CD4-positive, alpha-beta T cell treated with Interleukin-4 for 1 hour (primary cell): Measurements from ENCODE around the gene CACNA2D2.

Experiments used
- DNase-seq, 2 donors: peaks; one replicate each; pipeline ENCODE4 v3.0.0-alpha.2; 2020 to 2022

Gene CACNA2D2

GRCh38 chr3:50419595-50420370 is 83.7 kb downstream of the CACNA2D2 start:
- no peak for DNase-seq

- no peak for DNase-seq
Observed at GRCh38 chr3:50418850-50419249, 84.6 kb downstream of the CACNA2D2 start.

GRCh38 chr3:50417637-50418033 is 85.8 kb downstream of the CACNA2D2 start:
- DNase-seq, result no peak

- no peak for DNase-seq
Observed at GRCh38 chr3:50416736-50417636, 86.4 kb downstream of the CACNA2D2 start.

GRCh38 chr3:50415816-50416215 is 87.6 kb downstream of the CACNA2D2 start:
- DNase-seq, result no peak

GRCh38 chr3:50415061-50415460 is 88.4 kb downstream of the CACNA2D2 start:
- no peak for DNase-seq

- DNase-seq, result no peak
Observed at GRCh38 chr3:50414616-50415015, 88.8 kb downstream of the CACNA2D2 start.

- no peak for DNase-seq
Observed at GRCh38 chr3:50412231-50412754, 91.1 kb downstream of the CACNA2D2 start.

GRCh38 chr3:50411229-50411628 is 92.2 kb downstream of the CACNA2D2 start:
- no peak for DNase-seq

- no peak for DNase-seq
Observed at GRCh38 chr3:50410608-50411139, 92.8 kb downstream of the CACNA2D2 start.

- no peak for DNase-seq
Observed at GRCh38 chr3:50410185-50410584, 93.2 kb downstream of the CACNA2D2 start.

GRCh38 chr3:50408443-50408944 is 94.9 kb downstream of the CACNA2D2 start:
- DNase-seq, result no peak

GRCh38 chr3:50406487-50406886 is 96.9 kb downstream of the CACNA2D2 start:
- DNase-seq, result no peak

- DNase-seq, result peak in 1 of 2 donors; percentile 9
Observed at GRCh38 chr3:50405249-50405648, 98.2 kb downstream of the CACNA2D2 start.

- DNase-seq, result no peak
Observed at GRCh38 chr3:50401978-50402595, 101.3 kb downstream of the CACNA2D2 start.

- DNase-seq, result no peak
Observed at GRCh38 chr3:50396502-50396901, 106.9 kb downstream of the CACNA2D2 start.

GRCh38 chr3:50395070-50395860 is 108.2 kb downstream of the CACNA2D2 start:
- DNase-seq, result peak in 1 of 2 donors; percentile 41

- no peak for DNase-seq
Observed at GRCh38 chr3:50393061-50393460, 110.4 kb downstream of the CACNA2D2 start.

GRCh38 chr3:50392101-50392715 is 111.2 kb downstream of the CACNA2D2 start:
- DNase-seq, result no peak

GRCh38 chr3:50390508-50391224 is 112.8 kb downstream of the CACNA2D2 start:
- no peak for DNase-seq

GRCh38 chr3:50389414-50389767 is 114.0 kb downstream of the CACNA2D2 start:
- no peak for DNase-seq
